GM18505 (cell line): ENCODE results near the gene PRELID2.

Experiments
- ATAC-seq: cut with Tn5 transposase; IDR thresholded peaks from one replicate; pipeline ENCODE4 v1.9.1; 2021; ENCODE audit not compliant: unreplicated experiment
- POLR2A ChIP-seq: IDR thresholded peaks from 4 replicates; pipeline ENCODE4 v1.6.1; 2011; ENCODE audit warnings: borderline replicate concordance; ENCODE audit not compliant: insufficient read depth, insufficient read length; ENCODE audit errors: extremely low read depth

PRELID2 gene

DNA sequence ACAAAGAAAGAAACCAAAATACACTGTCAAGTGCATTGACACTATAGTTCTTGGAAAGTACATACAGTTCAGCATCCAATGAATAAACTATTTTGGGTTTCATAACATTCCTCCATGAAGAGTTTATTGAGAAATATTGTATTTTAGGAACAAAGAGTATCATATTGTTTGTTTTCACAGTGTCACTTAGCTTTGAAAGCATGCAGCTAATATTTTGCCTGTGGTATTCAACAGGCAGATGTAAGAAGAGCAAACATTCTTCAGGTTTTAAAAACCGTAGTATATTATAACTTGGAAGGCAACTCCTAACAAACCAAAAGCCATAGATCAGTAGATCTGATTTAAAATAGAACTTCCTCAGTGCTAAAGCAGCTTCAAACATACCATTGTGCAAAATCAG is 4.5 kb downstream of the PRELID2 start:
- ATAC-seq = no peak
- TF ChIP-seq POLR2A = no peak

DNA sequence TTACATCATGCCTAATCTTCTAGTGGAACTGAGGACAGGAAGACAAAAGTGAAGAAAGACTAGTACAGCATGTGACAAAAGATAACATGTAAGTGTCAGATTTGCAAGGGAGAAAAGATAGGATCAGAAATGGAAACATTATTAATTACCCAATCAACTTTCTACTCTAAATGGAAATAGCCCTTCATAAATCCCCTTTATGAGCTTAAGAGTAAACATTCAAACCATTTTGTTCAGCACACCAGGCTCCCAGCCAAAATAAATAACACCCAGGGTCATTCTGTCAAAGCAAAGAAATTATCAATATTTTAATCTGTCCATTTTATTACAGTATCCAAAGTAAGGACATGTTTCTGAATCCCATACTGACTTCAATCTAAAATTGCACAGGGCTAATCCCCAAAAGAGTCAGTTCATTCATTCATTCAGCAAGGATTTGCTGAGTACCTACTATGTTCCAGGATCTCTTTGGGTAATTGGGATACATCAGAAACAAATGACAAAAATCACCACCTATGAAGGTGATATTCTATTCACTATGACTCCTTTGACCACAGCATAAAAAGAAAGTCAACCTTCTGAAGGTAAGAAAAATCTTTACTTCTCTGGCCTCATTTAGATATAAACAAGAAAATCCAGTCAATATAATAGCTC is 5.3 kb downstream of the PRELID2 start:
- ATAC-seq = no peak
- TF ChIP-seq POLR2A = no peak

DNA sequence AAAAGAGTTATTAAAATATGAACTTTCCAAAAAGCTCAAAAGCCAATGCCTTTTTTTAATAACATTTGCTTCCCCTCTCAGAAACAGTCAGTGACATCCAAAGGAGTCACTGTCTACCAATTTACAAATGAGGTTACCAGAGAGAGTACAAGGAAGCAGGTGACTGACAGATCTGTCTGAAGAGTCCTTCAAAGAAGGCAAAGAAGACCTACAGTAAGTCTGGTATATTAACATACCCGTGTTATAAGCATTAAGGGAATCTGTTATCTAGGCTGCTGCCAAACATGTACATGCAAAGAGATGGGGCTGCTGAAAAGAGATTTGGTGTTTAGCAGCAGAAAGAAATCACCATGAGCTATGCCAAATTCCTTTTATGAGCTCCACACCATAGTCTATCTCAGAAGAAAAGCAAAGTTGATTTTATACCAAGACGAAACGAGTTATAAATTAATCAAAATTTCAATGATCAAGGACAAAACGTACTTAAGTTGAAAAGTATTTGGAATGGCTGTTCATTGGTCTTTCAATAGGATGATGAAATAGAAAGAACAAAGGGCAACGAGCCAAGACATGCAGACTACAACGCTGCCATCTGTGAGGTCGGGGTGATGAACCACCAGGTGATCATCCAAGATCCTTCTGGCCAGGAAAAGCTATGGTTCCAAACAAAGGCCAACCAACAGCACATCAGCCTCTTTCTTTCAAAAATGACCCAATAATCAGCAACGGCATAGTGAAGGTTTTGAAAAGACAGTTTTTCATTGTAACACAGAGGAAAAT is 8.1 kb downstream of the PRELID2 start:
- no peak for ATAC-seq
- TF ChIP-seq POLR2A = no peak

DNA sequence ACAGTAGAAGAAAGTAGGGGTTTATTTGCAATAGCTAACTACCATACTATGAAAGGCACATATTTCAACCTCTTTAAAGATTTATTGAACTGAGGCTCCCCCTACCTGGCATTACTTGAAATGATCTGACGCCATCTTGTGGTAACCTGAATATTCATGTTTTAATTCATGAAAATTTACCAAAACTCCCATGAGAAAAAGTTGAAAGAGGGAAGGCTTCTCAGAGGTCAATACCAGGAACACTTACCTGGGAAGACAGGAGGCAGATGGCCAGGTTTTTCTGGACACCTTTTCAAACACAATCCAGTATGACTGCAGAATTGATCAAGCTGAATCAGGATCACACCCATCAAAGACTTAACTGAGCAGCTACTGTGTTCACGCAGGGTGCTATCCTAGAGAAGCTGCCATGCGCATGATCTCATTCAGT is 9.4 kb downstream of the PRELID2 start:
- ATAC-seq = peak; percentile 64
- no peak for TF ChIP-seq POLR2A

DNA sequence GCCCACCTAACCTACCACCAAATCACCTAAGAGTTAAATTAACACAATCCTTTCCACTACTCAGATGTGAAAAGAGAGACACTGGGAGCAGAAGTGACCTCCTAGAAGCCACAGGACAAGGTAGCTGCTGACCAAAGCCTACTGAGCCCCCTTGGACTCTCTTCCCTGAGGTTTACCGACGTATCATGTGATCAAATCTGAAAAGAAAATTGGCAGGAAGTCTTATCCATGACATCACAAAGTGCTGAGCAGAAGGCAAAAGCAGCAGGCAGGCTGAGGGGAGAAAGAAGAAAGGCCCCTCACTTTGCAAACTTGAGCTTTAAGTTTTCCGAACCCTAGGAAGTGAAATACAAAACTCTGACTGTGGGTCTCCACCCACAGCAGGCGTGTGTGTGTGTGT is 11.1 kb downstream of the PRELID2 start:
- no peak for TF ChIP-seq POLR2A
- ATAC-seq = no peak

DNA sequence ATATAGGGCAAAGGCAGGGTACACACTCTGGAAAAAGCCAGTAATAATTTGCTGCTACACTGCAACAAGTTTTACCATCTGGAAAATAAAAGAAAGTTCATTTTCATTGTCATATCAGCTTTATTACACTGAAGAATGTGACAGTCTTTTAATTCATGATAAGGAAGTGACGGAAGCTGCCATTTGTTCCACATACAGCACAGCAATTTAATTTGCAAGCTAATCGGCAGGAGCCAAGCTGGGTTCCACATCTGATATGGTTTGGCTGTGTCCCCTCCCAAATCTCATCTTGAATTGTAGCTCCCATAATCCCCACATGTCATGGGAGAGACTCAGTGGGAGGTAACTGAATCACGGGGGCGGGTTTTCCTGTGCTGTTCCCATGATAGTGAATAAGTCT is 16.5 kb downstream of the PRELID2 start:
- TF ChIP-seq POLR2A = no peak
- ATAC-seq = no peak

DNA sequence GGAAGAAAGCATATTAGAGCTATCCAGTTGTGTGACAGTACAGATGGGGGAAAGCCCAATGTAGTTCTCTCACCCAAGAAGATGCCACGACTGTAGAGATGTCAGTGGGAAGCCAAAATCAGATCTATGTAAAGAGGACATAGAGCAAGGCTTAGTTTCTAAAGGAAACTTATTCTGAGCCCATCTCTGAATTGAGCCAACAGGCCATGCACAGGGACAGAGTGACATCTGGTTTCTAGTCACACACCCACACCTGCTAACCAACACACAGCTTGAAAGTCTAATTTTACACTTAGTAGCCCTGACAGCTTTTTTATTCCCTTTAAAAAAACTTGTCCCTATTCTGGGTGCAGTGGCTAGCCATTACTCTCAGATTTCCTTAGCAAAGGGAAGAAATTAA is 22.3 kb downstream of the PRELID2 start:
- ATAC-seq = no peak
- no peak for TF ChIP-seq POLR2A

DNA sequence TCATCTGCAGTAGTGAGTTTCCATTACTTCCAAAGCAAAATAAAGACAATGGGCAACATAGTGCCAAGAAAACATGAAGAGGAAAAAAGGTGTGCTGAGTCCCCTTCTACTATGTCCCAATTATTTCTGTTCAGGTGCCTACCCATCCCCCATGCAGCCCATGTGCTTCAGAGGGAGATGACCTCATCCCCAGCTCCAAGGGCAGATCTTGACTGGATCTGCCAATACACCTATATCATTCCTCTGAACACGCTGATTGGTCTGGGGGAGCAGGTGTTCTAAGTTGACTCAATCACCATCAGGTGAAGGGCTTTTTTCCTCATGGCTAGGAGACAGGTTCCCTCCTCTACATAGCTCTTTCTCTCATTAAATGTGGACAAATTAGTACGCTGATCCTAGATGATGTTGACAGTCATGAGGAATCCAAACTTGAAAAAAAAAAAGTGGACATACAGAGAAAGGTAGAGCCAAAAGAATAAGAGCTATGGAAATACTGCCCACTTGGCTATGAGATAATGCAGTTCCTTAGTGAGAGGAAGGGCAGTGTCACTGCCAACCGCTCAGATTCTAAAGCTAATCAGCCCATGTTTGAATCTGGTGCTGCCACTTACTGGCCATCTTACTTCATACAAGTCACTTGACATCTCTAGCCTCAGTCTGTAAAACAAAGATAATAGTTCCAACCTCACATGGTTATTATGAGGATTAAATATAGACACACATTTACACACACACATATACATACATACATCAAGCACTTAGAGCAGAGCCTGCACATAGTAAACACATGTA is 23.1 kb downstream of the PRELID2 start:
- no peak for TF ChIP-seq POLR2A
- ATAC-seq = no peak

DNA sequence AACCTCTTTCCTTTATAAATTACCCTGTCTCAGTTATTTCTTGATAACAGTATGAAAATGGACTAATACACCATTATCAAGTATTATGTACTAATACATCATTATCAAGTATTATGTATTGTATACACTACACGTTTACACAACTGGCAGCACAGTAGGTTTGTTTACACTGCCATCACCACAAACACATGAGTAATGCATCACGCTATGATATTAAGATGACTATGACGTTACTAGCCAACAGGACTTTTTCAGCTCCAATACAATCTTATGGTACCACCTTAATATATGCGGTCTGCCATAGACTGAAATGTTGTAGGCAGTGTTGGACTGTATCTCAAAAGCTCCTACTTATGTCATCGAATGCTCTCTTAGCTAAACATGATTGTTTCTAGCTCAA is 28.2 kb downstream of the PRELID2 start:
- ATAC-seq = no peak
- no peak for TF ChIP-seq POLR2A

DNA sequence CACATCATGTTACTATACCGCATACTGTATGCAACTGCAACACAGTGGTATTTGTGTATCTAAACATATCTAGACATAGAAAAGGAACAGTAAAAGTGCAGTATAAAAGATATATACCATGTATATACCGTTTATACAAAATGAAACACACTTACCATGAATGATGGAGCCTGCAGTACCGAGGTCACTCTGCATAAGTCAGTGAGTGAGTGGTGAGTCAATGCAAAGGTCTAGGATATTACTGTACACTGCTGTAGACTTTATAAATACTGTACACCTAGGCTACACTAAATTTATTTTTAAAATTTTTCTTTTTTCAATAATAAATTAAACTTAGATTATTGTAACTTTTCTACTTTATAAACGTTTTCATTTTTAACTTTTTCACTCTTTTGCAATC is 29.3 kb downstream of the PRELID2 start:
- ATAC-seq = no peak
- TF ChIP-seq POLR2A = no peak

DNA sequence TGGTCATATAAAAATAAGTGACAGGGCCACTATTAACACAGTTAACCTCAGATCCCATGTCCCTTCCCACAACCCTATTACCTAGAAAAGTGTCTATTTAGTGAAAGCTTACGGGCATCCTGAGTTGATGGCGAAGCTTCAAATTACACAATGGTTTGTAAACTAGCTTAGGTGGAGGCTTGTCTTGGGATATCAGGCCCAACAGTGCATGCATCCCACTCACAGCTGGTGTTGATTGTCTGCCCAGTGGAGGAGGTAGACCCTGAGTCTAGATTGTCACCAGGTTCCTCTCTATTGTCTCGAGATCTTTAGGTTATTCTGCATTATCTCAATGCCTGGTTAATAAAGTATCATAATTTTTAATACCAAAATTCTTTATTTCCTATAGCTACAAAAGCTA is 30.4 kb downstream of the PRELID2 start:
- no peak for ATAC-seq
- no peak for TF ChIP-seq POLR2A

DNA sequence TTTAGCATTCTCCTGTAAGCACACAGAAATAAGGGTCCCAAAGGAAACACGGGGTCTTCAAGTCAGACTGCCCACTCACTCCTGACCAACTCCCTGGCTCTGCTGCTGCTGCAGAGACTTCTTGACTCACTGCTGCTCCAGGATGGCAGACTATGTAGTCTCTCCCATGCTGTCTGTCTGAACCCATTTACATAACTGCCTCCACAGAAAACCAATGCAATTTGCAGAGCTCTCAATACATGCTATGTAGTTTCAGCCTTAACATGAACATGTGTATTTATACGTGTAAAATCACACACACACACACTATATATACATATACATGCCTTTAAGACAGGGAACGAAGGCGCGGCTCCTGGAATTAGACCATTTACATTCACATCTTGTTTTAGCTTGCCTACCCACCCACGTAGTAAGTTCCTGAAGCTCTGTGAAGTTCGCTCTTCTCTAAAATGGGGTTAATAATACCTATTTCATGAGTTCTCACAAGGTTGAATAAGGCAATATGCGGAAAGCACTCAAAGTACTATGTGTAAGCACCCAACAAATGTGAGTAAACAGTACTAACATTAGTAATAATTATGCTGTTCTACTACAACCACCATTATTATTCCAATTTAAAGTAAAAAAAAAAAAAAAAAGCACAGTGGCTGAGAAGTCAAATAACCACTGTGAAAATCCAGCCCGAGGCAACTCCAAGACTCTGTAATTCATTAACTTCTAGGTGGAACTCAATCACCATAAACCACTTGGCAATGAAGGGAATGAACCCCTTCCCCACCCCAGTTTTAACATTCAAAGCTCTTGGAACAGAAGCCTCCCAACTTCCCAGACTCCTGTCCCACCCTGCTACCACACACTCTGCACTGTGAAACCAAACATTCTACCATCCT is 31.8 kb downstream of the PRELID2 start:
- no peak for TF ChIP-seq POLR2A
- ATAC-seq = no peak

DNA sequence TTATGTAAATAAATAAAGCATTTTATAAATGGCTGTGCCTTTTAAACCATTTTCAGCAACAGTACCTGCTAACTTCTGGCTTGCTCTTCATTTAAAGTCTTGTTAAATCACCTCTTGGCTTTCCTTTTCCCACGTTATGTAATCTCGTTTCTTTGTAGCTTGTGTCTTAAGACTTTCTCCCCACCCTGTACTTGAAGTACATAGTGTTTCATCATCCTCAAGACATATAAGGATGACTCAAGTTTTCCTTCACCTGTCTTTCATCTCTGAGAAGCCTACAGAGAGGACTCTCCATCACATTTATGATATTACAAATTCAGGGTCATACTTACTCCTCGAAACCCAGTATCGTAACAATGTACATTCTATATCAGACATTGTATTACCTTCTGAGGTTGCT is 33.9 kb downstream of the PRELID2 start:
- no peak for ATAC-seq
- TF ChIP-seq POLR2A = no peak
